Measurements from ENCODE around the gene EML4.

- TF ChIP-seq, protein P1, sequence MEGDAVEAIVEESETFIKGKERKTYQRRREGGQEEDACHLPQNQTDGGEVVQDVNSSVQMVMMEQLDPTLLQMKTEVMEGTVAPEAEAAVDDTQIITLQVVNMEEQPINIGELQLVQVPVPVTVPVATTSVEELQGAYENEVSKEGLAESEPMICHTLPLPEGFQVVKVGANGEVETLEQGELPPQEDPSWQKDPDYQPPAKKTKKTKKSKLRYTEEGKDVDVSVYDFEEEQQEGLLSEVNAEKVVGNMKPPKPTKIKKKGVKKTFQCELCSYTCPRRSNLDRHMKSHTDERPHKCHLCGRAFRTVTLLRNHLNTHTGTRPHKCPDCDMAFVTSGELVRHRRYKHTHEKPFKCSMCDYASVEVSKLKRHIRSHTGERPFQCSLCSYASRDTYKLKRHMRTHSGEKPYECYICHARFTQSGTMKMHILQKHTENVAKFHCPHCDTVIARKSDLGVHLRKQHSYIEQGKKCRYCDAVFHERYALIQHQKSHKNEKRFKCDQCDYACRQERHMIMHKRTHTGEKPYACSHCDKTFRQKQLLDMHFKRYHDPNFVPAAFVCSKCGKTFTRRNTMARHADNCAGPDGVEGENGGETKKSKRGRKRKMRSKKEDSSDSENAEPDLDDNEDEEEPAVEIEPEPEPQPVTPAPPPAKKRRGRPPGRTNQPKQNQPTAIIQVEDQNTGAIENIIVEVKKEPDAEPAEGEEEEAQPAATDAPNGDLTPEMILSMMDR (IDR thresholded peaks at IDR 0.05): no peak
- TF ChIP-seq POLR2AphosphoS5 (IDR thresholded peaks at IDR 0.05; ENCODE audit: low read depth, low read length) (no peak), SIN3A (IDR thresholded peaks at IDR 0.05; ENCODE audit: borderline replicate concordance, insufficient read depth, low read depth, low read length) (no peak), REST (IDR thresholded peaks at IDR 0.05; ENCODE audit: insufficient read depth in 1 of 2, low read depth in 2 of 2, low read length in 1 of 2) (no peak), TCF7L2 (IDR thresholded peaks at IDR 0.05; ENCODE audit: low read depth, low read length) (no peak)
These were observed 77.4 kb downstream of the EML4 start for GRCh38 chr2:42246562-42246961.

Measured in Panc1 (cell line).